PFSK-1 (cell line): Measurements from ENCODE around the gene ORMDL3.

Experiments used
- REST ChIP-seq, 2 experiments: IDR thresholded peaks; 2 replicates each; pipeline versions ENCODE4 v1.6.1 to v1.8.0; 2011 to 2012; ENCODE audit warnings: low read depth in 2 of 2, low read length in 2 of 2, control low read depth in 1 of 2, inconsistent platforms in 1 of 2, mild to moderate bottlenecking in 1 of 2, moderate library complexity in 1 of 2; ENCODE audit not compliant: insufficient read depth in 1 of 2
- SIN3A ChIP-seq: IDR thresholded peaks from 2 replicates; pipeline ENCODE4 v1.6.1; 2012; ENCODE audit warnings: mild to moderate bottlenecking, low read length, moderate library complexity, borderline replicate concordance; ENCODE audit not compliant: insufficient read depth
- TAF1 ChIP-seq: IDR thresholded peaks from 2 replicates; pipeline ENCODE4 v1.6.1; 2012; ENCODE audit warnings: low read length, control low read depth, borderline replicate concordance; ENCODE audit not compliant: insufficient read depth

GRCh38 chr17:39952680-39953470, 25.5 kb upstream of the ORMDL3 start:
- no peak for TF ChIP-seq REST (IDR thresholded peaks at IDR 0.05; ENCODE audit: insufficient read depth in 1 of 2, low read depth in 2 of 2, low read length in 2 of 2)
- TF ChIP-seq SIN3A = no peak
- no peak for TF ChIP-seq TAF1
